ENCODE data around the gene TMEM272. TPM values are rescaled to one million over a fixed set of nuclear protein-coding genes. Genes with fewer than 3 reads are reported as not detected.
A peak's percentile ranks its signal among the peaks of the same experiment; 100 is the strongest.

The TMEM272 gene
- total and polyA plus RNA-seq, 2 of the 13 experiments (the other 11 are each of a cell fraction or from before 2014, with no cell fraction given) = 0.37 to 0.62 TPM

GRCh38 chr13:51803422-51804294 is 41.3 kb downstream of the TMEM272 start, which contains the start of gene DHRS12 (continued):
- TF ChIP-seq ZNF501 (CRISPR knock-in tag; IDR thresholded peaks at IDR 0.05) (no peak), STAT5B (CRISPR knock-in tag; IDR thresholded peaks at IDR 0.05) (no peak), SSRP1 (CRISPR knock-in tag; IDR thresholded peaks at IDR 0.05) (0 out of 2 replicates have a peak, but pooled peaks have one; percentile 63), ZNF816 (CRISPR knock-in tag; IDR thresholded peaks at IDR 0.05; ENCODE audit: borderline replicate concordance) (no peak; the same call in 1 of the 2 replicates), ZNF670 (CRISPR knock-in tag; IDR thresholded peaks at IDR 0.05; ENCODE audit: borderline replicate concordance) (no peak), ZNF296 (CRISPR knock-in tag; conservative IDR thresholded peaks at IDR 0.05) (no peak), SOX6 (IDR thresholded peaks at IDR 0.05) (no peak), SOX6 (CRISPR knock-in tag; IDR thresholded peaks at IDR 0.05) (0 out of 2 replicates have a peak, but pooled peaks have one; percentile 10), CEBPB (IDR thresholded peaks at IDR 0.05; ENCODE audit: borderline replicate concordance, low read depth, low read length) (peak; percentile 31; the same call in 1 of the 2 replicates), ZNF678 (CRISPR knock-in tag; IDR thresholded peaks at IDR 0.05) (no peak), NAIF1 (CRISPR knock-in tag; IDR thresholded peaks at IDR 0.05; ENCODE audit: borderline replicate concordance) (peak; percentile 41; the same call in 1 of the 2 replicates), IRF9 (CRISPR knock-in tag; IDR thresholded peaks at IDR 0.05; ENCODE audit: borderline replicate concordance) (peak; percentile 68), ZSCAN21 (CRISPR knock-in tag; IDR thresholded peaks at IDR 0.05; ENCODE audit: borderline replicate concordance) (peak; percentile 83), ATF1 (CRISPR knock-in tag; IDR thresholded peaks at IDR 0.05) (no peak), RARA (CRISPR knock-in tag; IDR thresholded peaks at IDR 0.05) (peak; percentile 51; the same call in 1 of the 2 replicates), SALL2 (CRISPR knock-in tag; IDR thresholded peaks at IDR 0.05) (peak; percentile 68; the same call in 1 of the 2 replicates), ZNF33B (CRISPR knock-in tag; IDR thresholded peaks at IDR 0.05) (peak; percentile 60), CREM (IDR thresholded peaks at IDR 0.05) (peak; percentile 12; the same call in 1 of the 2 replicates), CREM (CRISPR knock-in tag; IDR thresholded peaks at IDR 0.05) (no peak), U2AF1 (optimal IDR thresholded peaks at IDR 0.05; ENCODE audit: low read depth, low read length) (no peak), GZF1 (CRISPR knock-in tag; IDR thresholded peaks at IDR 0.05) (peak; percentile 74; the same call in 1 of the 2 replicates), SNAI1 (CRISPR knock-in tag; IDR thresholded peaks at IDR 0.05; ENCODE audit: borderline replicate concordance) (no peak), MIER2 (CRISPR knock-in tag; IDR thresholded peaks at IDR 0.05) (no peak), ZNF24 (IDR thresholded peaks at IDR 0.05) (no peak), JDP2 (CRISPR knock-in tag; IDR thresholded peaks at IDR 0.05; ENCODE audit: borderline replicate concordance) (no peak; the same call in 1 of the 2 replicates), ZFY (CRISPR knock-in tag; IDR thresholded peaks at IDR 0.05) (peak; percentile 66; the same call in 1 of the 2 replicates), RBAK (CRISPR knock-in tag; IDR thresholded peaks at IDR 0.05) (no peak), ZBTB14 (CRISPR knock-in tag; IDR thresholded peaks at IDR 0.05) (peak; percentile 81), RFX1 (IDR thresholded peaks at IDR 0.05) (no peak)
- TF ChIP-seq, protein P1, sequence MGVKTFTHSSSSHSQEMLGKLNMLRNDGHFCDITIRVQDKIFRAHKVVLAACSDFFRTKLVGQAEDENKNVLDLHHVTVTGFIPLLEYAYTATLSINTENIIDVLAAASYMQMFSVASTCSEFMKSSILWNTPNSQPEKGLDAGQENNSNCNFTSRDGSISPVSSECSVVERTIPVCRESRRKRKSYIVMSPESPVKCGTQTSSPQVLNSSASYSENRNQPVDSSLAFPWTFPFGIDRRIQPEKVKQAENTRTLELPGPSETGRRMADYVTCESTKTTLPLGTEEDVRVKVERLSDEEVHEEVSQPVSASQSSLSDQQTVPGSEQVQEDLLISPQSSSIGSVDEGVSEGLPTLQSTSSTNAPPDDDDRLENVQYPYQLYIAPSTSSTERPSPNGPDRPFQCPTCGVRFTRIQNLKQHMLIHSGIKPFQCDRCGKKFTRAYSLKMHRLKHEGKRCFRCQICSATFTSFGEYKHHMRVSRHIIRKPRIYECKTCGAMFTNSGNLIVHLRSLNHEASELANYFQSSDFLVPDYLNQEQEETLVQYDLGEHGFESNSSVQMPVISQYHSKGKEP (CRISPR knock-in tag; IDR thresholded peaks at IDR 0.05) = no peak

Data from HepG2 (cell line).